Stimulated activated naive CD8-positive, alpha-beta T cell treated with anti-CD3 and anti-CD28 coated beads, Interleukin-15, Interleukin-2, amounts not matched to agents 100 ng/mL and 50 ng/mL, for 24 hours (primary cell): ENCODE results near the gene ZNF860.
"Not testable (repeated sequence)": the region's sequence is repeated elsewhere in the genome, so short reads cannot be mapped to it uniquely, and the experiment has no call there.

Source experiments
- H3K27ac Mint-ChIP-seq: one replicate; pipeline ENCODE4 v1.8.0; 2021; ENCODE audit warnings: mild to moderate bottlenecking, mixed read lengths
- H3K27me3 Mint-ChIP-seq: one replicate; pipeline ENCODE4 v1.8.0; 2021; ENCODE audit warnings: mixed read lengths
- H3K36me3 Mint-ChIP-seq: one replicate; pipeline ENCODE4 v1.8.0; 2021; ENCODE audit warnings: low read depth, mixed read lengths
- H3K4me1 Mint-ChIP-seq: one replicate; pipeline ENCODE4 v1.8.0; 2021; ENCODE audit warnings: low read depth, mixed read lengths
- H3K4me3 Mint-ChIP-seq: one replicate; pipeline ENCODE4 v1.8.0; 2021; ENCODE audit warnings: mild to moderate bottlenecking, mixed read lengths
- H3K9me3 Mint-ChIP-seq: one replicate; pipeline ENCODE4 v1.8.0; 2021; ENCODE audit warnings: mixed read lengths

Gene ZNF860

DNA sequence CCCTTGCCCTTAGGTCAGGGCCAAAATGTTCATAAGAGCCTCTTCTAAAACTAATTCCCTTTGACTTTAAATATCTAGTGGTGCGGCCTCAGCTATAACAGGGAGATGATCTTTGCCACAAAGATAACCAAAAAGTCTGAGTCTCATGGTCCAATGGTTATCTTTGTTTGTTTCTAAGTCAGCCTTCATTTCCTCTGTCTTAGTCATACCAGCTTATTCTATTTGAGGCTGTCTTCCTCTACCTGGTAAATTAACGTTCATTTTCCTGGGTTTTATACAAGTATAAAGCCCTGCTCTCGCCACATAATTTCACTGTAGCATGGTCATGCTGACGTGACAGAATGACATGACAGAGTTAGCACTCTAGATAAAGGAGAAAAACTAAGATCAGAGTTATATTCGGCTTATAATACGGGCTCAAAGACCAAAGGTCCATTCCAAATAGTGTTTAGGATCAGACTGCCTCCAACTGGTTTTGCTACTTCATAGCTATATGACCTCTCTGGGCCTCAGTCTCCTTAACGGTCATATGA lies 18.4 kb downstream of the ZNF860 start:
- Mint-ChIP-seq H3K4me1 (peaks cover 23% of the 10 kb centered on the region), H3K36me3 (no peaks in the 10 kb centered on the region), H3K9me3 (no peaks in the 10 kb centered on the region), H3K4me3 (no peak overlapping the region), H3K27me3 (peaks cover 4% of the 10 kb centered on the region), H3K27ac (no peak overlapping the region)

- Mint-ChIP-seq H3K27me3 (peaks cover 4% of the 10 kb centered on the region), H3K36me3 (no peaks in the 10 kb centered on the region), H3K4me3 (no peak overlapping the region), H3K4me1 (peaks cover 23% of the 10 kb centered on the region), H3K9me3 (no peaks in the 10 kb centered on the region), H3K27ac (no peak overlapping the region)
Measured at GRCh38 chr3:32000877-32001276, 19.3 kb downstream of the ZNF860 start.

- H3K36me3 Mint-ChIP-seq = no peaks in the 10 kb centered on the region
- no peaks in the 10 kb centered on the region for H3K9me3 Mint-ChIP-seq
- peaks cover 10% of the 10 kb centered on the region for H3K27me3 Mint-ChIP-seq
- H3K4me1 Mint-ChIP-seq = peaks cover 23% of the 10 kb centered on the region
- no peak overlapping the region for H3K4me3 Mint-ChIP-seq
- H3K27ac Mint-ChIP-seq = no peak overlapping the region
Measured at GRCh38 chr3:32002561-32003368, 21.2 kb downstream of the ZNF860 start.

DNA sequence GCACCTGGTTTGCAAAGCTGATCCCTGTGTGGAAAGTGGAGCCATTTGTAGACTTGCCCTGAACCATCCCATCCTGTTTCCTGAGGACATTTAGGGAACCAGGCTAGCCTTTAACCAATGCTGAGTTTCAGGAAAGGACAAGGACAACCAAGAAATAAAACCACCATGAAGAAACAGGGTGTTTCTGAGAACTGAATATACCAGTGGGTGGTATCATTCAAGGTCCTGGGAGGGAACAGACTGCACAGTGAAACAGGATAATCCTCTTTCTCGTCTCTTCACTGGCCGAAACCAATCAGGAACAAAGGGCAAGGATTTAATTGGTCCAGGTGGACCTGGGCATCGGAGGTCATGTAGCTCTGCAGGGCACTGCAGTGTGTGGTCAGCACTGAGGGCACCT lies 21.8 kb downstream of the ZNF860 start:
- no peaks in the 10 kb centered on the region for H3K9me3 Mint-ChIP-seq
- no peak overlapping the region for H3K27ac Mint-ChIP-seq
- H3K27me3 Mint-ChIP-seq = peaks cover 10% of the 10 kb centered on the region
- H3K4me3 Mint-ChIP-seq = no peak overlapping the region
- H3K4me1 Mint-ChIP-seq = peaks cover 17% of the 10 kb centered on the region
- no peaks in the 10 kb centered on the region for H3K36me3 Mint-ChIP-seq

DNA sequence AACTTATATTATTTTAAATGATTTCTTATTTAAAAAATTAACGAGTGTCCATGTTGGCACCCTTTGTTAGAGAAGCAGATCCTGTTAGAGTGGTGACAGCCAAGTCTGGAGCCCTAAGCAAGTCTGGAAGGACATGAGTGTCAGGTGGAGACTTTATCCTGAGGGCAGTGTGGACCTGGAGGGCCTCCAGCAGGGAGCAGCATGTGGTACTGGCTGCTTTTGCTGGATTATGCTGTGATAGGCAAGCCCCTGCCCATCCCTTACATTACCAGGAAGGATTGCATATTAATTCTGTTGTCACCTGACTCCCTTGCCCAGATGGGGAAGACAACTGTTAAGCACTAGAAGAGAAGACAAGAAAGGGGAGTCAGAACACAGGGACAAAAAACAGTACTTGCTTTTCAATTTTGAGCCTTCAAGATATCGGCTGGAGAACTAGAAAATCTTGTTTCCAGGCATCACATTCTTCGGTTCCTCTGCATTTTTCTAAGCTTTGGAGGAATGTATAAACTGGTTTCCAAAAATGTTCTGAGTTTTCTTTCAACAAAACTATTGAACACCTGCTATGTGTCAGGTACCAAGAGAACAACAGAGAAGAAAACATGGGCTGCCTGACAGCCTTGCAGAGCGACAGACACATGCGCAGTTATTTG lies 22.7 kb downstream of the ZNF860 start:
- H3K27ac Mint-ChIP-seq = no peak overlapping the region

DNA sequence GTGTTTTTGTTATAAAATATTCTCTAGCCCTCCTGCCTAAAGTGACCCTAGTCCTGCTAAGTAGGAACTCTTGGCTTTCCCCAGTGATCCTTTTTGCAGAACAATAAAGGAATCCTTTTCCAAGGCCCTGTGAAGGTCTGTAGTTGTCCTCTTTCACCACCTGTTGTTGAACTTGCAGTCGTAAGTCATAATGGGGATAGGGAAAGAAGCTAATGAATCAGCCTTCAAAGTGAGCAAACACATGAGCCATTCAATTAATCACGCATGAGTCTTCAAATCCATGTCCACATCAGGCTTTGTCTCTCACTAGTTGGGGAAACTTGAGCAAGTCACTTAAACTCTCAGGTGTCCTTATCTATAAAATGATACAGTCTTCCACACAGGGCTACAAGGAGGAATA lies 27.6 kb downstream of the ZNF860 start:
- Mint-ChIP-seq H3K4me3 (no peak overlapping the region), H3K4me1 (peaks cover 10% of the 10 kb centered on the region), H3K36me3 (no peaks in the 10 kb centered on the region), H3K27ac (no peak overlapping the region), H3K9me3 (no peaks in the 10 kb centered on the region), H3K27me3 (peaks cover 6% of the 10 kb centered on the region)

More for the DNA sequence above, 22.7 kb downstream of the ZNF860 start:
- Mint-ChIP-seq H3K9me3 (no peaks in the 10 kb centered on the region), H3K4me1 (peaks cover 15% of the 10 kb centered on the region), H3K36me3 (no peaks in the 10 kb centered on the region), H3K4me3 (no peak overlapping the region), H3K27me3 (peaks cover 10% of the 10 kb centered on the region)

DNA sequence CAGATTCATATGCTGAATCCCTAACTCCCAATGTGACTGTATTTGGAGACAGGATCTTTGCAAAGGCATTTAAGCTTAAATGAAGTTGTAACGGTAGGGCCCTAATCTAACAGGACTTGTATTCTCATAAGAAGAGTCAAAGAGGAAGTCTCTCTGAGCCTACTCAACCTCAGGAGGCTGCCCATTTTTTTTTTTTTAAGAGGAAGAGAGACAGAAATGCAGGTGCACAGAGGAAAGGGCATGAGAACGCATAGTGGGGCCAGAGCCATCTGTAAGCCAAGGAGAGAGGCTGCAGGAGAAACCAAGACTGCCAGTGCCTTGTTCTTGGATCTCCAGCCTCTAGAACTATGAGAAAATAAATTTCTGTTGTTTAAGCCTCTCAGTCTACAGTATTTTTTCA lies 28.4 kb downstream of the ZNF860 start:
- Mint-ChIP-seq H3K27me3 (peaks cover 6% of the 10 kb centered on the region), H3K4me1 (peaks cover 10% of the 10 kb centered on the region), H3K36me3 (no peaks in the 10 kb centered on the region), H3K9me3 (no peaks in the 10 kb centered on the region), H3K4me3 (no peak overlapping the region), H3K27ac (no peak overlapping the region)

- H3K27ac Mint-ChIP-seq, H3K27me3 Mint-ChIP-seq, H3K9me3 Mint-ChIP-seq, H3K4me3 Mint-ChIP-seq, H3K36me3 Mint-ChIP-seq: not testable (repeated sequence)
- peaks cover 10% of the 10 kb centered on the region for H3K4me1 Mint-ChIP-seq
Measured at GRCh38 chr3:32010699-32011098, 29.1 kb downstream of the ZNF860 start.

DNA sequence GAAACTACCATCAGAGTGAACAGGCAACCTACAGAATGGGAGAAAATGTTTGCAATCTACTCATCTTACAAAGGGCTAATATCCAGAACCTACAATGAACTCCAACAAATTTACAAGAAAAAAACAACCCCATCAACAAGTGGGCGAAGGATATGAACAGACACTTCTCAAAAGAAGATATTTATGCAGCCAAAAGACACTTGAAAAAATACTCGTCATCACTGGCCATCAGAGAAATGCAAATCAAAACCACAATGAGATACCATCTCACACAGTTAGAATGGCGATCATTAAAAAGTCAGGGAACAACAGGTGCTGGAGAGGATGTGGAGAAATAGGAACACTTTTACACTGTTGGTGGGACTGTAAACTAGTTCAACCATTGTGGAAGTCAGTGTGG lies 34.1 kb downstream of the ZNF860 start:
- not testable (repeated sequence) for H3K27ac Mint-ChIP-seq, H3K9me3 Mint-ChIP-seq

GRCh38 chr3:32017286-32017685 lies 35.7 kb downstream of the ZNF860 start:
- Mint-ChIP-seq H3K27me3 (no peaks in the 10 kb centered on the region), H3K4me1 (peaks cover 6% of the 10 kb centered on the region), H3K9me3 (no peaks in the 10 kb centered on the region), H3K27ac (no peak overlapping the region), H3K36me3 (no peaks in the 10 kb centered on the region), H3K4me3 (no peak overlapping the region)

More for the DNA sequence above, 34.1 kb downstream of the ZNF860 start:
- H3K4me3 Mint-ChIP-seq, H3K27me3 Mint-ChIP-seq, H3K36me3 Mint-ChIP-seq, H3K4me1 Mint-ChIP-seq: not testable (repeated sequence)

GRCh38 chr3:32018757-32019564 lies 37.4 kb downstream of the ZNF860 start:
- Mint-ChIP-seq H3K36me3 (no peaks in the 10 kb centered on the region), H3K9me3 (no peaks in the 10 kb centered on the region), H3K4me3 (no peak overlapping the region), H3K4me1 (peaks cover 6% of the 10 kb centered on the region), H3K27ac (no peak overlapping the region), H3K27me3 (no peaks in the 10 kb centered on the region)

- no peaks in the 10 kb centered on the region for H3K9me3 Mint-ChIP-seq
- no peaks in the 10 kb centered on the region for H3K36me3 Mint-ChIP-seq
- H3K27ac Mint-ChIP-seq = no peak overlapping the region
- no peak overlapping the region for H3K4me3 Mint-ChIP-seq
- H3K27me3 Mint-ChIP-seq = no peaks in the 10 kb centered on the region
- peaks cover 6% of the 10 kb centered on the region for H3K4me1 Mint-ChIP-seq
Measured at GRCh38 chr3:32021155-32021554, 39.6 kb downstream of the ZNF860 start.

DNA sequence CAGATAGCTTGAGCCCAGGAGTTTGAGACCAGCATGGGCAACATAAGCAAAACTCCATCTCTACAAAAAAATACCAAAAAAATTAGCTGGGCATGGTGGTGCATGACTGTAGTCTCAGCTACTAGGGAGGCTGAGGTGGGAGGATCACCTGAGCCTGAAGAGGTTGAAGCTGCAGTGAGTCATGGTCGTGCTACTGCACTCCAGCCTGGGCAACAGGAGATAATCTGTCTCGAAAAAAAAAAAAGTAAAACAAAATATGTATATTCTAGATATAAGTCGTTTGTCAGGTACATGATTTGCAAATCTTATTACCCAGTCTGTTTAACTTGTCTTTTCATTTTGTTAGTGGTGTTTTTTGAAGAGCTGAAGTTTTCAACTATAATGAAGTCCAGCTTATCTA lies 40.2 kb downstream of the ZNF860 start:
- Mint-ChIP-seq H3K4me1 (peaks cover 11% of the 10 kb centered on the region), H3K27me3 (no peaks in the 10 kb centered on the region), H3K27ac (no peak overlapping the region), H3K9me3 (no peaks in the 10 kb centered on the region), H3K4me3 (no peak overlapping the region), H3K36me3 (no peaks in the 10 kb centered on the region)

- Mint-ChIP-seq H3K4me3 (no peak overlapping the region), H3K4me1 (peaks cover 11% of the 10 kb centered on the region), H3K27me3 (no peaks in the 10 kb centered on the region), H3K9me3 (no peaks in the 10 kb centered on the region), H3K27ac (no peak overlapping the region), H3K36me3 (no peaks in the 10 kb centered on the region)
Measured at GRCh38 chr3:32022947-32023346, 41.4 kb downstream of the ZNF860 start.

- H3K4me3 Mint-ChIP-seq = no peak overlapping the region
Measured at GRCh38 chr3:32026593-32026992, 45.0 kb downstream of the ZNF860 start.

More at GRCh38 chr3:32026593-32026992, 45.0 kb downstream of the ZNF860 start:
- no peaks in the 10 kb centered on the region for H3K36me3 Mint-ChIP-seq
- peaks cover 6% of the 10 kb centered on the region for H3K4me1 Mint-ChIP-seq
- peaks cover 4% of the 10 kb centered on the region for H3K27me3 Mint-ChIP-seq
- H3K9me3 Mint-ChIP-seq = no peaks in the 10 kb centered on the region
- H3K27ac Mint-ChIP-seq = no peak overlapping the region
